Measurements from ENCODE around the gene BPIFB1.

GRCh38 chr20:33278700-33279099 is 4.3 kb upstream of the BPIFB1 start:
- TF ChIP-seq CTCF (IDR thresholded peaks at IDR 0.05) (no peak), POLR2A (IDR thresholded peaks at IDR 0.05) (no peak)
